GM19025 (cell line): ENCODE measurements around the gene NOLC1.
"Not testable (repeated sequence)": the region's sequence is repeated elsewhere in the genome, so short reads cannot be mapped to it uniquely, and the experiment has no call there.

Experiments
- ATAC-seq: cut with Tn5 transposase; IDR thresholded peaks from one replicate; pipeline ENCODE4 v1.9.1; 2021; ENCODE audit warnings: mild to moderate bottlenecking, low read depth, moderate library complexity; ENCODE audit not compliant: unreplicated experiment

The NOLC1 gene

DNA sequence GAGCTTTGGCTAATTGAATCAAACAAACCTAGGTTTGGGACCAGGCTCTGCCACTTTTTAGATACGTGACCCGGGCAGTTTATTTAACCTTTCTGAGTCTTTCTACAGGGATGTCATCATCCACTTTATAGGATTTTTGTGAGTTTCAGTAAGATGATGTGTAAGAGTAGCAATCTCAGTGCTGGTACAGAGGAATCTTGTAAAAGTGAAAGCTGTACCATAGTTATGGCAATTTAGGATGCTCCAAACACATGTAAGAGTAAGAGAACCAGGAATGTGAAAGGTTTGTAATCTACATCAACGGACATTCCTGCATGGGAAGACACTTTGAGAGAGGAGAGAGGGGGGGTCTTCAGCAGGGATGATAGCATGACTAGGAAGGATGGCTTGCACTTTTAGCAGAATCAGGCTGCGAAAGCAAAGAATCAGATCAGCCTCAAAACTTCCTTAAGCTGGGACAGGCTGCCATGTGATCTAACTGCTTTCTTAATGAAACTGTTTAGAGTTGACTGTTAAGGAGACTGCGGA is 968 bp downstream of the NOLC1 start:
- ATAC-seq: no peak

DNA sequence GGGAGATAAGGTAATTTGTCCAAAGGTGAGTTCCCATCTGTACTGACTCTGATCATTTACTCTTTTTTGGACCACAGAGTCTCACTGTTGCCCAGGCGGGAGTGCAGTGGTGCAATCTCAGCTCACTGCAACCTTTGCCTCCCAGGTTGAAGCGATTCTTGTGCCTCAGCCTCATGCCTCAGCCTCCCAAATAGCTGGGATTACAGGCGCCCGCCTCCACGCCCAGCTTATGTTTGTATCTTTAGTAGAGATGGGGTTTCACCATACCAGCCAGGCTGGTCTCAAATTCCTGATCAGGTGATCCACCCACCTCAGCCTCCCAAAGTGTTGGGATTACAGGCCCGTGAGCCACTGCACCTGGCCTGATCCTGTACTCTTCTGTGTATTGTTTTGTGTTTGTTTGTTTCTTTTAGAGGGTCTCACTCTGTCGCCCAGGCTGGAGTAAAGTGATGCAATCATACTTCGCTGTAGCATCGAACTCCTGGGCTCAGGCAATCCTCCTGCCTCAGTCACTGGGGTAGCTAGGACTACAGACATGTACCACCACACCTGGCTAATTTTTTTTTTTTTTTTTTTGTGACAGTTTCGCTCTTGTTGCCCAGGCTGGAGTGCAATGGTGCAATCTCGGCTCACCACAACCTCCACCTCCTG is 2.4 kb downstream of the NOLC1 start:
- no peak for ATAC-seq

DNA sequence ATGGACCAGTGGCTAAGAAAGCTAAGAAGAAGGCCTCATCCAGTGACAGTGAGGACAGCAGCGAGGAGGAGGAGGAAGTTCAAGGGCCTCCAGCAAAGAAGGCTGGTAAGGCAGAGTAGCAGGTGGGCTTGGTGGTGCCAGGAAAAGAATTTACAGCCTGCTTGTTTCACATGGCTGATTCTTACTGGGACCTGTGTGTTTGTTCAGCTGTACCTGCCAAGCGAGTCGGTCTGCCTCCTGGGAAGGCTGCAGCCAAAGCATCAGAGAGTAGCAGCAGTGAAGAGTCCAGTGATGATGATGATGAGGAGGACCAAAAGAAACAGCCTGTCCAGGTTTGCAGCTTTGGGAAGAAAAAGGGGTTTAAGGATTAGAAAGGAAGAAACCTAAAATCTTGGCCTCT is 5.0 kb downstream of the NOLC1 start:
- no peak for ATAC-seq

DNA sequence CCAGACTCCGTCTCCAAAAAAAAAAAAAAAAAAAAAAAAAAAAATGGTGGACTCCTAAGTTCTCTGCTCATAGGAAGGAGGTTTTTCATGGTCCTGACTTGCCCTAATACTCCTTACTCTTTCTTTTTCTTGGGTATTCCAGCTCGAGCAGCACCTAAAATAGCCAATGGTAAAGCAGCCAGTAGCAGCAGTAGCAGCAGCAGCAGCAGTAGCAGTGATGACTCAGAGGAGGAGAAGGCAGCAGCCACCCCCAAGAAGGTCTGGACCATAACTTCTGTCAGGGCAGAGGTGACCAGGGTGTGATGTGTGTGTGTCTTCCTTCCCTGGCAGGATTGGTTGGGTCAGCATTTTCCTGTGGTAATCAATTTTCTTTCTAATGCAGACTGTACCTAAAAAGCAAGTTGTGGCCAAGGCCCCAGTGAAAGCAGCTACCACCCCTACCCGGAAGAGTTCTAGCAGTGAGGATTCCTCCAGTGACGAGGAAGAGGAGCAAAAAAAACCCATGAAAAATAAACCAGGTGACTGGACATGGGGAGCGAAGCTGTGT is 6.9 kb downstream of the NOLC1 start:
- ATAC-seq: no peak

DNA sequence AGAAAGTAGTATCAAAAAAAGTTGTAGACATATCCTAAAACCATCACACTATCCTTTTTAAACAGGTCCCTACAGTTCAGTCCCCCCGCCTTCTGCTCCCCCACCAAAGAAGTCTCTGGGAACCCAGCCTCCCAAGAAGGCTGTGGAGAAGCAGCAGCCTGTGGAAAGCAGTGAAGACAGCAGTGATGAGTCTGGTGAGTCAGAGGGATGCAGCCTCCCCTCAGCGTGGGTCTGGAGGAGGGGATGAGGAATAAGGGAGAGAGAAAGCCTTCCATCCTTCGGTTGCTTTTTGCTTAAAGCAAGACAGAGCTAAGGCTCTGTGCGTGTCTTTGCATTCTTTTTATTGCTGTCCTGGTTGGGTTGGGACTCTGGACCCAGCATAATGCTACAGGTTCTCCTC is 7.6 kb downstream of the NOLC1 start:
- ATAC-seq: no peak

DNA sequence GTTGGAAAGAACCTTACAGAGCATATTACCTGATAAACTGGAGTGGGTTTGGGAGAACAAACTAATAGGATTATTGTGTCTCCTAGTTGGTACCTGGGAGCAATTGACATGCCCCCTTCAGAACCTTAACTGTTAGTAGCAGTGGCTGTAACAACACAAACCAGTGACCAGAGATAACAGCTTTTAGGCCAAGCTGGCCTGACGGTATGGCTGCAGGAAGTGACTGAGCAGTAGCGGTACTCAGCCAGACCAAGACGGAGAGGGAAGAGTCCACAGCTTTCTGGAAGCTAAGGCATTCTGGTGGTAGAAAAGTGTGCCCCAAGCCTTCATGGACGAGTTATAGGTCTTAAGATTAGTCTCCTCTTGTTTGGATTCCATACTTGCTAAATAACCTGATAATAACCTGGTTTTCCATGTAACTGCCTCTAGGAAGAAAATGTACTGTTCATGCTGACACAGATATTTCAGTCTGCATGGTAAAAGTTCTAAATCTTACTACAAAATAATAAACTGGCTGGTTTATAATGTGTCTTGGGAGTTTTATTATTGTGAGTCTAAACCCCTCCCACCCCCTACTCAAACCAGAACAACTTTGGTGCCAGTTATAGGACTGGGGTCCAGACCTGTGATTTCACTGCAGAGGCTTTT is 11.3 kb downstream of the NOLC1 start:
- ATAC-seq: no peak

DNA sequence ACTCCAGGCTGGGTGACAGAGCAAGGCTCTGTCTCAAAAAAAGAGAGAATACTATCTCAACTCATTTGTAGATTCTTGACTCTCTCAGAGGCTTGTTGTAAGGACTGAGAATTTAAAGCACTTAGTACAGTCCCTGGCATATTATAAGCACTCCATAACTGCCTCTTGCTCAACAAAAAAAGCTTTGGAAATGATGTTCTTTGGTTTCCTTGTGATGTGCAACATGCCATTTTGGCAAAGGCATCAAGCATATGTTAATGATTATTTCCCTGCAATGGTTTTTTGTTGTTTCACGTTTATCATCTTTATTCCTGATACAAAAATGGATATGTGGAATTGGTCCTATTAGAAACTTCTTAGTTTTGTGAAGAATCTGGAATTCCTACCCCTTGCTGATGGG is 15.7 kb downstream of the NOLC1 start:
- ATAC-seq: no peak

DNA sequence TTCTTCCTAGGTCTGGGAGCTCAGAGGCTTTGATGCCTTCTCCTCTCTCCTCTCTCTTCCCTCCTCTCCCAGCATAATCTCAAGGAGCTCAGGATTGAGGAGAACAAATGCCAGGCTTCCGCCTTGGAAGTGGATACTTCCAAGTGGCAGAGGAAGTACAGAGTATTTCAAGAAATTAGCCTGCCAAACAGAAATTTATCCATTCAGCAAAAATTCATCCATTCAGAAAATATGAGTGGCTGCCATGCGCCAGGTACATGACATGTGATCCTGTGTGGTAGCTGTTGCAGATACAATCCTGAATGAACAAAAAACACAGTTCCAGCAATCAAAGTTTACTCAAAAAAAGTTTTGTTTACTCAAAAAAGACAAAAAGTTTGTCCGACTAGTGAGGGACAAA is 18.4 kb downstream of the NOLC1 start:
- ATAC-seq: no peak

DNA sequence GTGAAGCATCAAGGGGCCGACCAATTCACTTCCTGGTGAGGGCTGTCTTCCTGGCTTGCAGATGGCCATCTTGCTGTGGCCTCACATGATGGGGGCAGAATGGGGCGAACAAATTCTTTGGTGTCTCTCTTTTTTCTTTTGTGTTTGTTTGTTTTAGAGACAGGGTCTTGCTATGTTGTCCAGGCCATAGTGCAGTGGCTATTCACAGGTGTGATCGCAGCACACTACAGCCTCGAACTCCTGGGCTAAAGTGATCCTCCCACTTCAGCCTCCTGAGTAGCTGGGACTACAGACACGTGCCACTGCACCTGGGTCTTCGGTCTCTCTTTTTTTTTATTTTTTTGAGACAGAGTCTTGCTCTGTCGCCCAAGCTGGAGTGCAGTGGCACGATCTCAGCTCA is 20.1 kb downstream of the NOLC1 start:
- no peak for ATAC-seq

DNA sequence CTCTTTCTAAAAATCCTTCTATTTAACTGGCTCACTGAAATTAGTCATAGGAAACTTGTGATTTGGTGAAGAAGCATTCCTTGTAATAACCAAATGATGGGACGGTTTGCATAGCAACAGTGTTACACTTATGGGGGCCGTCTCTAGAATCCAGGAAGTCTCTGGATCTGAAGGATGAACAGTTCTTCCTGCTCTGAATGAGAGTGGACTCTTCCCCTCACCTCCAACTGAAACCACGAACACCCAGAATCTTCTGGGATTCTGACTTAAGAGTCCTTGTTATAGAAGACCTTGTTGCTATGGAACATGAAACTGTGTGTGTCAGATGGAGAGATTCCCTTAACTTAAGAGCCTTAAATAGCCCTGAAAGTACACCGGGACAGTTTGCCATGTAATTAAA is 23.2 kb downstream of the NOLC1 start:
- ATAC-seq: no peak

DNA sequence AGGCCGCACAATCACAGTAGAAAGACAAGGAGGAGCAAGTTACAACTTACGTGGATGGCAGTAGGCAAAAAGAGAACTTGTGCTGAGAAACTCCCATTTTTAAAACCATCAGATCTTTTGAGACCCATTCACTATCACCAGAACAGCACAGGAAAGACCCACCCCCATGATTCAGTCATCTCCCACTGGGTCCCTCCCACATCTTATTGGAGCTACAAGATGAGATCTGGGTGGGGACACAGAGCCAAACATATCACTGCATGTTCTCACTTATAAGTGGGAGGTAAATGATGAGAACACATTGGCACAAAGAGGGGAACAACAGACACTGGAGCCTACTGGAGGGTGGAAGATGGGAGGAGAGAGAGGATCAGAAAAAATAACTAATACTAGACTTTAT is 32.4 kb downstream of the NOLC1 start:
- ATAC-seq: no peak

DNA sequence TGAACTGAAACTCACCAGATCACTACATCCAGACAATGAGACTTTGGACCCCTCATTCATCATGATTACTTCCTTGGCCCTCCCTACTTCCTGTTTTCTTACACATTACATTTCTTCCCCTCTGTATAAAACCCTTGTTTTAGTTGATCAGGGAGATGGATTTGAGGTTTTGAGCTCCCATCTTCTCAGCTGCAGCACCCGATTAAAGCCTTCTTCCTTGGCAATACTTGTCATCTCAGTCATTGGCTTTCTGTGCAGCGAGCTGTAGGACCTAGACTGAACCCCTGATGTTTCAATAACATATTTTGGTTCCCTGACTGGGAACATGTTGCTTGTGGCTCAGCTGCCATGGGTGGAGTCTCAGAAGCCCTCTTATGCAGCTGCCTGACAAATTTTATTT is 33.1 kb downstream of the NOLC1 start:
- no peak for ATAC-seq

DNA sequence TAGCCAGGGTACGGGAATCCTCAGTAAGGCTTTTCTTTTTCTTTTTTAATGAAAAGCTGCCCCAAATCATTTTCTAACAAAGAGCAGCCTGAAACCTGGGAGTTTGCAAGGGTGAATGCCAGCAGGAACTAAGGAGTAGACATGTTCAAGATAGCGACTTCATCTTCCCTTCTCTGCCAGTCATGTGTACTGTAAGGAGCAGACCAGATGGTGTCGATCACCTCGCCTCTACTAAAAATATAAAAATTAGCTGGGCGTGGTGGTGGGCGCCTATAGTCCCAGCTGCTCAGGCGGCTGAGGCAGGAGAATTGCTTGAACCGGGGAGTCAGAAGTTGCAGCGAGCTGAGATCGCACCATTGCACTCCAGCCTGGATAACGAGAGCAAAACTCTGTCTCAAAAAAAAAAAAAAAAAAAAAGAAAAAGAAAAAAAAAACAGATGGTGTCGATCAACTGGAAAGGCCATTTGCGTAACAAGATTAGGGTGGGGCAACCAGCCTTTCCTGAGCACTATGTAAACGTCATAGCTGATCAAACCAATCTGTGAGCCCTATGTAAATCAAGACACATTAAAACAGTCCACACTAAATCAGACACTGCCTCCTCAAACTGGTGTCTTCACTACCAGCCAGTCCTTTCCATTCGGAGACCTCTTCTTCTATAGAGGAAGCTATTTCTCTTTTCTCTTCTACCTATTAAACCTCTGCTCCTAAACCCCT is 33.8 kb downstream of the NOLC1 start:
- ATAC-seq: no peak

DNA sequence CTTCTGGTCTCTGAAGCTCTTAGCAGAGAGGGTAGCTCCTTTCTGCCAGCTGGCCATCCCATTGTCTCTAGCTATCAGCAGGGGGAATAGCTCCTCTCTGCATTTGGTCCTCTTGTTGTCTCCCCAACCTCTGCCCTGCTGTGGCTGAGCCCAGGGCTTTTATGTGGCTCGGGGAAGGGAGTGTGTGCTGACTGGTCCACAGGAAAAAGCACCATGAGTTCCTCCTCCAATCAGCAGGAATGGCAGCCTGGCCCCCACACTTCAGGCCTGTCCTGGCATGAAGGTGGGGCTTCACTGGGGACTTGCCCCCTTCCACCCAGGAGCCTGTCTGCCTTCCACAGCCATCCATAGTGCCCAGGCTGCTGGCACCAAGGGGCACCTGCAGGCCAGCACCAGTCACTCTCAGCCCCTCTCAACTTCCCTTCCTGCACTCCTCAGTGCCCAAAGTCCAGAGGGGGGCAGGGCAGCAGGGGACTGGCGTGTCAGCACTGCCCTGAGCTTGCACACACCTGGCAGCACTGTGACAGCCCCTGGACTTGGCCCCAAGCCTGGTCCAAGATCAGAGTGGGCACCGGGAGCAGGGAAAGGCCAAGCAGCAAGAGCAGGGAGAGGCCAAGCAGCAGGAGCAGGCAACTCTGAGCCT is 36.2 kb downstream of the NOLC1 start:
- no peak for ATAC-seq

DNA sequence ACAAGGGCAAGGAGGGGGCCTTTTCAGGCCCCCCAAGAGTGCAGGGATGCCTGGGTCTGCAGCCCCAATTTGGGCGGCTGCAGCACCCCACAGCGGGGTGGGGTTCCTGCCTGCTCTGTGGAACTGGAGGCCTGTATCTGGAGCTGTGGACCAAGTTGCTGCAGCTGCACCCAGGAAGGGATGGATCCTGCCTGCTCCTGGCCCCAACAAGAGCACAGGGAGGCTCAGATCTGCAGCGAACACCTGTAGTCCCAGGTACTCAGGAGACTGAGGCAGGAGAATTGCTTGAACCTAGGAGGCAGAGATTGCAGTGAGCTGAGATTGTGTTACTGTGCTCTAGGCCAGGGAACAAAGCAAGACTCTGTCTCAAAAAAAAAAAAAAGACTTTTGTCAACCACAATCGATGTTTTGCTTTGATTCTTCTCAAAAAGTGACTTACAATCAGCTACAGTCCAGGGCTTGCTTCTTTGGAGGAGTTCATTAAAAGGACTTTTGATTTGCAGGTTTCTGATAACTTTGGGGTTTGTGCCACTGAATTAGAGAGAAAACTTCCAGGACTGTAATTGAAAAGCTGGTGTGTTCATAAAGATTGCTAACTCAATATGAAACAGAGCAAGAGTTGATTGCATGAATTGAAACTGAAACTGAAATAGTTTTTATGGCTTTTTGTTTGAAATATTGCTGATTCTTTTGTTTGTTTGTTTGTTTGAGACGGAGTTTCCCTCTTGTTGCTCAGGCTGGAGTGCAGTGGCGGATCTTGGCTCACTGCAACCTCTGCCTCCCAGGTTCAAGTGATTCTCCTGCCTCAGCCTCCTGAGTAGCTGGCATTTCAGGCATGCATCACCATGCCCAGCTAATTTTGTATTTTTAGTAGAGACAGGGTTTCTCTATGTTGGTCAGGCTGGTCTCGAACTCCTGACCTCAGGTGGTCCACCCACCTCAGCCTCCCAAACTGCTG is 37.0 kb downstream of the NOLC1 start:
- ATAC-seq: not testable (repeated sequence)

DNA sequence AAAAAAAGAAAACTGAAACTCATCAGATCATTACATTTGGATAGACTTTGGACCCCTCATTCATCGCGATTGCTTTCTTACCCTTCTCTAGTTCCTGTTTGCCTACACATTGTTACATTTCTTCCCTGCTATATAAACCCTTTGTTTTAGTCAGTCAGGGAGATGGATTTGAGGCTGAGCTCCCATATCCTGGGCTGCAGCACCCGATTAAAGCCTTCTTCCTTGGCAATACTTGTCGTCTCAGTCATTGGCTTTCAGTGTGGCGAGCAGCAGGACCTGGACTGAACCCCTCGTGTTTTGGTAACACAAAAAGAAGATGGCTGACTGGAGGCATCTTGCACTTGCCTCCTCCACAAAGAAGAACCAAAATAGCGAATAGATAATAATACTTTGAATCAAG is 39.8 kb downstream of the NOLC1 start:
- ATAC-seq: no peak

DNA sequence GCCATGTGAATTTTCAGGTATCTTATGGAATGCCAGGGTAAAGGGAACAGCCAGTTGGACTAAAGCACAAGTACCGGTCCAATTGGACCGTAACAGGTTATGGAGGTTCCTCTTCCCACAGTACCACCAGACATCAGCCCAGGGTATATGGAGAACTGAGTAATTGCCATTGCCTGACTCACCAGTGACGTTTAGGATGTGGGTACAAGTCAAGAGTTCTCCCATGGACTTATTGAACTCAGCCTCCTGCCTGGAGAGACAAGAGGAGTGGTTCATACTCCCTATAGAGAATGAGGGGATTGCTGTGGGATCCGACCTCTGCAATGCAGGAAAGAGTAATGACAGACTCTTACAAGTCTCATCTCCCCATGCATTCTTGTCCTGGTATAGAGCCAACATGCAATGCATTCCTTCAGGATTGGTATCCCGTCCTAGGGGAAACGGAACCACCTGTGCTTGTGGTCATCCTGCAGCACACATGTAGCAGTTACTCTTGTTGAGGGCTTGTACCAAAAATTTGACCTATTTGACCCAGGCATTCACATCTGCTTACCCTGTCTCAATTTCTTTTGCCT is 43.2 kb downstream of the NOLC1 start:
- ATAC-seq: no peak

DNA sequence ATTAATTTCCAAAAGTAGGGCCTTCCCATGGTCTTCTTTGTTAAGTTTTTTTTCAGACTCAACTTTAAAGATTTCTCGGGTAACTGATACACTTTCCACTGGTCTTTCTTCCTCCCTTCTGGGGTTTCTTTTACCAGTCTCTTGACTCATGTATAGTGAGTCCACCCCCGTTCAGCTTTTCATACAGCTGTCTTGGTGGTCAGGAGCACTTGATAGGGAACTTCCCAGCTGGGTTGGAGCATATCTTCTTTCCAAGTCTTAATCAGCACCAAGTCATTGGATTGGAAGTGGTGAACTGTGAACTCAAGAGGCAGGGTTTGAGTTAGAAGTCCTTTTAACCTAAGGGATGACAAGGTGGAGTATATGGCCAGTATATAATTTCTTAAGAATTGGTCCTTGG is 44.7 kb downstream of the NOLC1 start:
- ATAC-seq: no peak

DNA sequence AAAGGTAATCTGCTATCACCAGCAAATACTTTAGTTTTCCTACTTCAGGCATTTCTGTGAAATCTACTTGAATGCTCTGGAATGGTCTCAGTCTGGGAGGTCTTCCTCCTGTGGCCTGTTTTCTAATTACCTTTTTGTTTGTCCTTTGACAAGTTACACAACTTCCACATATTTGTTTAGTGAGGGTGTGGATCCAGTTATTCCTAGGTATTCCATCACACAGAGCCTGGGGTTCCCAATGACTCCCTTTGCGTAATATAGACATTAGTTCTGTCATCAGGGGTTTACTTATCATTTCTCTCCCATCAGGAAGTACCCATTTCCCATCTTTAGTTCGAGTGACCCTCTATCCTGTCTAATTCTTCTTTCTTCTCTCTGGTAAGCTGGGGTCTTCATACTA is 45.8 kb downstream of the NOLC1 start:
- ATAC-seq: no peak
